GM13976 (cell line): Measurements from ENCODE around the gene GALNT5.

Source experiments
- DNase-seq: peaks from one replicate; pipeline ENCODE4 v3.0.0; 2012; ENCODE audit warnings: low spot score
- in situ Hi-C: fragments of 300-500 bp; cut with MboI; formaldehyde crosslinking; loops from one replicate; pipeline ENCODE4 v1.12.0; 2022; ENCODE audit warnings: low sequenced_read_pairs, mixed read lengths, inconsistent platforms; ENCODE audit not compliant: unreplicated experiment
- TF ChIP-seq, protein P1 (sequence below): IDR thresholded peaks from 2 replicates; pipeline ENCODE4 v1.5.1; 2012; ENCODE audit warnings: borderline replicate concordance, mild to moderate bottlenecking; ENCODE audit not compliant: insufficient read depth; ENCODE audit errors: extremely low read depth, missing control alignments, control extremely low read depth

The GALNT5 gene, protein sequence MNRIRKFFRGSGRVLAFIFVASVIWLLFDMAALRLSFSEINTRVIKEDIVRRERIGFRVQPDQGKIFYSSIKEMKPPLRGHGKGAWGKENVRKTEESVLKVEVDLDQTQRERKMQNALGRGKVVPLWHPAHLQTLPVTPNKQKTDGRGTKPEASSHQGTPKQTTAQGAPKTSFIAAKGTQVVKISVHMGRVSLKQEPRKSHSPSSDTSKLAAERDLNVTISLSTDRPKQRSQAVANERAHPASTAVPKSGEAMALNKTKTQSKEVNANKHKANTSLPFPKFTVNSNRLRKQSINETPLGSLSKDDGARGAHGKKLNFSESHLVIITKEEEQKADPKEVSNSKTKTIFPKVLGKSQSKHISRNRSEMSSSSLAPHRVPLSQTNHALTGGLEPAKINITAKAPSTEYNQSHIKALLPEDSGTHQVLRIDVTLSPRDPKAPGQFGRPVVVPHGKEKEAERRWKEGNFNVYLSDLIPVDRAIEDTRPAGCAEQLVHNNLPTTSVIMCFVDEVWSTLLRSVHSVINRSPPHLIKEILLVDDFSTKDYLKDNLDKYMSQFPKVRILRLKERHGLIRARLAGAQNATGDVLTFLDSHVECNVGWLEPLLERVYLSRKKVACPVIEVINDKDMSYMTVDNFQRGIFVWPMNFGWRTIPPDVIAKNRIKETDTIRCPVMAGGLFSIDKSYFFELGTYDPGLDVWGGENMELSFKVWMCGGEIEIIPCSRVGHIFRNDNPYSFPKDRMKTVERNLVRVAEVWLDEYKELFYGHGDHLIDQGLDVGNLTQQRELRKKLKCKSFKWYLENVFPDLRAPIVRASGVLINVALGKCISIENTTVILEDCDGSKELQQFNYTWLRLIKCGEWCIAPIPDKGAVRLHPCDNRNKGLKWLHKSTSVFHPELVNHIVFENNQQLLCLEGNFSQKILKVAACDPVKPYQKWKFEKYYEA

DNA sequence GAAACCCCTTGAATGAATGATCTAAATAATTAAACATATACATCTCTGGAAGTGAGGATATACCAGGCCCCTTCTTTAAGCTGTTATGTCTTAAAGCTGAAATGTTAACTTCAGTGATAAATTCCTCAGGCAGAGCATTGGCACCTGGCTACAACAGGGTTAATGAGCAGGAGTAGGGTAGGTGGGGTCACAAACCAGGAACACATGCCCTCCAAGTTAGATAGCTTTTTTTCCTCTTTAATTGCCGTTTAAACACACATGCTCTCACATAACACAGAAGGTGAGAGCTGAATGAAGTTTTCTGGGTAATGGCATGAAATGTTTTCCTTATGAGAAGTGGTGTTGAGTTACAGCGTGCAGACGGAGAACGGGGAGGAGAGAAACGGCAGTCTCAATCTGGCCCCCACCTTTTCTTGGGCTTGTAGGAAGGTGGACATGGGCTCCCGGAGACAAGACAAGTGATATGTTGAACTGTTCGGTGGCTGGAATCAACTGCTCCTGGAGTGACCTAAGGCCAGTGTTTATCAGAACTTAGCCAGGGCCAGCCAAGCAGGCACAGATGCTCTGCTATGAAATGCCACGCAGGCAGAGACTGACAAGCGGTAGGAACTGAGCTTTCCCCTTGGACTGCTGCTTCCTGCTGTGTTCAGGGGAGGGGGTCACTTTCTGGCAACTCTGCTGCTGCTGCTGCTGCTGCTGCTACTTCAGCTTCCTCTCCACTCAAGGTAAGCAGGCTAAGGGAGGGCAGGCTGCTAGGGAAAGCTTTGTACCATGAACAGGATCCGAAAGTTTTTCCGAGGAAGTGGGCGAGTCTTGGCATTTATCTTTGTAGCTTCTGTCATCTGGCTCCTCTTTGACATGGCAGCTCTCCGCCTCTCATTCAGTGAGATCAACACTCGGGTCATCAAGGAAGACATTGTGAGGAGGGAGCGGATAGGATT is at the start of gene GALNT5:
GALNT5 (plus strand) TSS at position 394 of the 941 bp plus-strand sequence; CDS start at position 772, 378 bp downstream.
- in situ Hi-C loops: no loop called here
- TF ChIP-seq, protein P1, sequence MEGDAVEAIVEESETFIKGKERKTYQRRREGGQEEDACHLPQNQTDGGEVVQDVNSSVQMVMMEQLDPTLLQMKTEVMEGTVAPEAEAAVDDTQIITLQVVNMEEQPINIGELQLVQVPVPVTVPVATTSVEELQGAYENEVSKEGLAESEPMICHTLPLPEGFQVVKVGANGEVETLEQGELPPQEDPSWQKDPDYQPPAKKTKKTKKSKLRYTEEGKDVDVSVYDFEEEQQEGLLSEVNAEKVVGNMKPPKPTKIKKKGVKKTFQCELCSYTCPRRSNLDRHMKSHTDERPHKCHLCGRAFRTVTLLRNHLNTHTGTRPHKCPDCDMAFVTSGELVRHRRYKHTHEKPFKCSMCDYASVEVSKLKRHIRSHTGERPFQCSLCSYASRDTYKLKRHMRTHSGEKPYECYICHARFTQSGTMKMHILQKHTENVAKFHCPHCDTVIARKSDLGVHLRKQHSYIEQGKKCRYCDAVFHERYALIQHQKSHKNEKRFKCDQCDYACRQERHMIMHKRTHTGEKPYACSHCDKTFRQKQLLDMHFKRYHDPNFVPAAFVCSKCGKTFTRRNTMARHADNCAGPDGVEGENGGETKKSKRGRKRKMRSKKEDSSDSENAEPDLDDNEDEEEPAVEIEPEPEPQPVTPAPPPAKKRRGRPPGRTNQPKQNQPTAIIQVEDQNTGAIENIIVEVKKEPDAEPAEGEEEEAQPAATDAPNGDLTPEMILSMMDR: no peak
- no peak for DNase-seq

DNA sequence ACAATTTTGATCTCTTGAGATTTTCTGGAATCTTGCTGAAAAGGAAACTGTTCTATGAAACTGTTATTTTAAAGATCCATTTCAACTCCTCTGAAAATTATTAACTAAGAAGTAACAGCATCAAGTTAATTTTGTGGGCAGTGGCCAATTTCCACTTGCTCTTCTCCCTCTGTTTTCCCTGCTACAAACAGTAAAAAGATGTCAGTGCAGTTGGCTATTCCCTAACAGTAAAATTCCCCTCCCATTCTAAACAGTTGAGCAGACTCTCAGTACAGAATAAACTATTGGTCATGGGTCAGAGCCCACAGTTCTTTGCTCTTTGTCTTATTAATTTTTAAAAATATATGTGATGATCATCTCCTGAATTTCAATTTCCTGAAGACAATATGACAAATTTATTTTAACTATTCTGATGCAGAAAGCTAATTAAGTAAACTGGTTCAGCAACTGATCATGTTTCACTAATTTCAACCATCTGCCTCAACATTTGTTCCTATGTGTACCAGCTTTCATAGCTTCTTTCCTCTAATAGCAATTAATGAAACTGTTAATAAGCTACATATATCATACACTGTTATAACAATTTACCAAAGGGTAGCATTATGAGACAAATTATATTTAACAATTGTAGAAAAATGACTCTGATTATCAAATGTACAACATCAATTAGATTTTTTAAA is 41.1 kb upstream of the GALNT5 start:
- in situ Hi-C loops: no loop called here
- no peak for DNase-seq
- TF ChIP-seq, protein P1: no peak

DNA sequence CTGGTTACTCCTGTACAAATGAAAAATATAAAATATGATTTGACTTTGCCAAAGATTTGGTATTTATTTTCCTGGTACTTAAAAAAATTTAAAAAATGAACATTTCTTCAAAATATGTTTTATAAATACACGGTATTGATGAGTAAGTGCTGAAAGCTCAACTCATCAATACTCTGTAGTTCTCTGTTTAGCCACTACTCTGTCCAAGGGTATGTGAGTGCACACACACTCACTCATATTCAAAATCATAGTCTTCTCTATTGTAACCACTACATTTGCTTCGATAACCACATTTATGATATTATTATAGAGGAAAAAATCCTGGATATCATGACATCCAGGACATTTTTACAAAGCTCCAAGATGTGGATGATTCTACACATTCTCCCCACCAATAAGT is 40.1 kb upstream of the GALNT5 start:
- no peak for DNase-seq
- TF ChIP-seq, protein P1: no peak
- in situ Hi-C loops: no loop called here

DNA sequence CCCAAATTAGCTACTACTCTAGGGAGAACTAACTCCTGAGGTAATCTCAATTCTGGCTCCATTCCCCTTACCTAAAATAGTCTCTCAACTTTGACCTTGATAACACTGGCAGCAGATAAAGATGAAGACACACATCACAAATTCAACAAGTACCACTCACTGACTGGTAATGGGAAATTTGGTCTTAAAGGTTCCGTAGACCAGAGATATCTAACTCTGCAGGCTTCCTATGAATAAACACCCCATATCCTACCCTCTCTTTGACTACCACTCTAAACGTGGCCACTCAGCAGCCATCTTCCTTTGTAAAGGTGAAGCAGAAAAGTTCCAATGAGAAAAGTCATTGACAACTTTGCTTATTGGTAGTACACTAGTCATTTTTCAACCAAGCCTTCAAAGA is 38.6 kb upstream of the GALNT5 start:
- TF ChIP-seq, protein P1: no peak
- in situ Hi-C loops: no loop called here
- DNase-seq: no peak

DNA sequence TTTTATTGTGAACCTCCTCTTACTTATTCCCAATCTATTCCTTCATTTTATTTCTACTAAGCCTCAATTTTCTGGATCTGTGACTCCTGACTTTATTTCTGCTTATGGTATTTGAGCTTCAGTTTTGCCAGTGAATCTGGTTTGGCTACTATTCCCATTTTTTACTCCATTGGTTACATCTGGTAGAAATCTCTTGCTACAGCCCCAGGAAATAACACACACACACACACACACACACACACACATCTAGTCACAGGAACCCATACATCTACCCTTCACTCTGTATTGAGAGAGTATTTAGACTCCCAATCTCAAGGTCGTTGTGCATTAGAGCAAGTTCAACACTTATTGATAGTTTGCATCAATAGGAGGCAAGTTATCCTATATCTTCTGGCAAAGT is 37.0 kb upstream of the GALNT5 start:
- in situ Hi-C loops: no loop called here
- TF ChIP-seq, protein P1: no peak
- DNase-seq: no peak
